HEK293 (cell line): ENCODE results near the gene NTRK3.
A peak's percentile ranks its signal among the peaks of the same experiment; 100 is the strongest.

Experiments used
- CTCF ChIA-PET: fragments of 350-600 bp; formaldehyde crosslinking; extraction: SDS; loops from one replicate; lab custom pipeline; 2021; ENCODE audit warnings: antibody characterized with exemption; lab: Yijun Ruan, JAX
- POLR2A ChIA-PET: fragments of 300-600 bp; formaldehyde crosslinking; extraction: SDS; loops from one replicate; lab custom pipeline; 2020; ENCODE audit warnings: antibody characterized with exemption, inconsistent platforms; lab: Yijun Ruan, JAX
- H3K27ac ChIP-seq: fragments of 200-500 bp; sonication (Bioruptor generic); 2 replicates; pipeline ENCODE4 v1.5.1; 2014; ENCODE audit warnings: low read depth, low read length, control low read depth, inconsistent platforms; ENCODE audit errors: extremely low read depth
- H3K36me3 ChIP-seq, 2 experiments: fragments of 200-500 bp in 1 of 2; sonication (Bioruptor generic) in 1 of 2; 1 replicate in 1 of 2; 2 replicates in 1 of 2; pipeline ENCODE4 v1.5.1; 2014 to 2017; ENCODE audit warnings: inconsistent platforms in 2 of 2, low read length in 2 of 2; ENCODE audit not compliant: control insufficient read depth in 2 of 2, insufficient read depth in 1 of 2
- H3K4me1 ChIP-seq: fragments of 200-500 bp; sonication (Bioruptor generic); 2 replicates; pipeline ENCODE4 v1.5.1; 2014; ENCODE audit warnings: mild to moderate bottlenecking, low read length, inconsistent platforms; ENCODE audit not compliant: control insufficient read depth, insufficient read depth
- H3K4me3 ChIP-seq: 2 replicates; pipeline ENCODE4 v1.5.1; 2011; ENCODE audit warnings: low read depth, mild to moderate bottlenecking, control low read depth, low read length, moderate library complexity
- H3K9me3 ChIP-seq: fragments of 200-500 bp; sonication (Bioruptor generic); 2 replicates; pipeline ENCODE4 v1.5.1; 2014; ENCODE audit warnings: low read depth, low read length, inconsistent platforms; ENCODE audit not compliant: control insufficient read depth, insufficient read depth
- CTCF ChIP-seq: fragments of 450-650 bp; formaldehyde crosslinking; IDR thresholded peaks from 2 replicates; pipeline ENCODE4 v1.5.1; 2016; ENCODE audit warnings: missing biosample characterization, missing genetic modification characterization
- EGR2 ChIP-seq: fragments of 450-650 bp; formaldehyde crosslinking; IDR thresholded peaks from 2 replicates; pipeline ENCODE4 v1.5.1; 2016; ENCODE audit warnings: low read depth, missing biosample characterization, missing genetic modification characterization
- KLF1 ChIP-seq: fragments of 450-650 bp; formaldehyde crosslinking; IDR thresholded peaks from 2 replicates; pipeline ENCODE4 v1.5.1; 2016; ENCODE audit warnings: missing biosample characterization, missing genetic modification characterization
- KLF7 ChIP-seq: fragments of 450-650 bp; formaldehyde crosslinking; IDR thresholded peaks from 2 replicates; pipeline ENCODE4 v1.5.1; 2016; ENCODE audit warnings: missing biosample characterization, missing genetic modification characterization, borderline replicate concordance
- MZF1 ChIP-seq: fragments of 450-650 bp; formaldehyde crosslinking; IDR thresholded peaks from 2 replicates; pipeline ENCODE4 v1.5.1; 2017; ENCODE audit warnings: missing biosample characterization, missing genetic modification characterization, borderline replicate concordance
- SALL2 ChIP-seq: fragments of 450-650 bp; formaldehyde crosslinking; IDR thresholded peaks from 2 replicates; pipeline ENCODE4 v1.5.0; 2017; ENCODE audit warnings: missing biosample characterization, mild to moderate bottlenecking, missing genetic modification characterization, borderline replicate concordance
- SP7 ChIP-seq: fragments of 450-650 bp; formaldehyde crosslinking; IDR thresholded peaks from 2 replicates; pipeline ENCODE4 v1.5.1; 2016; ENCODE audit warnings: missing biosample characterization, missing genetic modification characterization
- WT1 ChIP-seq: fragments of 450-650 bp; formaldehyde crosslinking; IDR thresholded peaks from 2 replicates; pipeline ENCODE4 v1.5.1; 2016; ENCODE audit warnings: missing biosample characterization, missing genetic modification characterization
- ZBTB10 ChIP-seq: fragments of 450-650 bp; formaldehyde crosslinking; IDR thresholded peaks from 2 replicates; pipeline ENCODE4 v1.5.1; 2016; ENCODE audit warnings: missing biosample characterization, missing genetic modification characterization
- ZBTB48 ChIP-seq: fragments of 450-650 bp; formaldehyde crosslinking; IDR thresholded peaks from 2 replicates; pipeline ENCODE4 v1.5.1; 2016; ENCODE audit warnings: missing biosample characterization, missing genetic modification characterization
- ZFHX2 ChIP-seq: fragments of 450-650 bp; formaldehyde crosslinking; conservative IDR thresholded peaks from 2 replicates; pipeline ENCODE4 v1.5.1; 2016; ENCODE audit warnings: missing biosample characterization, missing genetic modification characterization
- ZNF140 ChIP-seq: fragments of 450-650 bp; formaldehyde crosslinking; IDR thresholded peaks from 2 replicates; pipeline ENCODE4 v1.5.1; 2016; ENCODE audit warnings: missing biosample characterization, missing genetic modification characterization
- ZNF169 ChIP-seq: fragments of 450-650 bp; formaldehyde crosslinking; IDR thresholded peaks from 2 replicates; pipeline ENCODE4 v1.5.1; 2016; ENCODE audit warnings: missing biosample characterization, missing genetic modification characterization
- ZNF184 ChIP-seq: fragments of 450-650 bp; IDR thresholded peaks from 2 replicates; pipeline ENCODE4 v1.5.1; 2018; ENCODE audit warnings: missing biosample characterization, mild to moderate bottlenecking, missing genetic modification characterization
- ZNF202 ChIP-seq: fragments of 450-650 bp; formaldehyde crosslinking; IDR thresholded peaks from 2 replicates; pipeline ENCODE4 v1.5.1; 2016; ENCODE audit warnings: missing biosample characterization, missing genetic modification characterization, borderline replicate concordance
- ZNF211 ChIP-seq: fragments of 450-650 bp; formaldehyde crosslinking; IDR thresholded peaks from 2 replicates; pipeline ENCODE4 v1.5.1; 2016; ENCODE audit warnings: low read depth, missing biosample characterization, missing genetic modification characterization
- ZNF362 ChIP-seq: fragments of 450-650 bp; formaldehyde crosslinking; IDR thresholded peaks from 2 replicates; pipeline ENCODE4 v1.5.1; 2016; ENCODE audit warnings: missing biosample characterization, missing genetic modification characterization
- ZNF433 ChIP-seq: fragments of 450-650 bp; formaldehyde crosslinking; IDR thresholded peaks from 2 replicates; pipeline ENCODE4 v1.5.1; 2016; ENCODE audit warnings: missing biosample characterization, missing genetic modification characterization, low read depth
- ZNF48 ChIP-seq: fragments of 450-650 bp; formaldehyde crosslinking; IDR thresholded peaks from 2 replicates; pipeline ENCODE4 v1.5.1; 2016; ENCODE audit warnings: missing biosample characterization, missing genetic modification characterization
- ZNF548 ChIP-seq: fragments of 450-650 bp; formaldehyde crosslinking; IDR thresholded peaks from 2 replicates; pipeline ENCODE4 v1.5.1; 2016; ENCODE audit warnings: missing biosample characterization, missing genetic modification characterization
- ZNF571 ChIP-seq: fragments of 450-650 bp; formaldehyde crosslinking; IDR thresholded peaks from 2 replicates; pipeline ENCODE4 v1.5.0; 2017; ENCODE audit warnings: missing biosample characterization, missing genetic modification characterization
- ZNF600 ChIP-seq: fragments of 450-650 bp; formaldehyde crosslinking; IDR thresholded peaks from 2 replicates; pipeline ENCODE4 v1.5.1; 2016; ENCODE audit warnings: missing biosample characterization, missing genetic modification characterization
- ZSCAN16 ChIP-seq: fragments of 450-650 bp; formaldehyde crosslinking; IDR thresholded peaks from 2 replicates; pipeline ENCODE4 v1.5.1; 2016; ENCODE audit warnings: missing biosample characterization, missing genetic modification characterization
- ZSCAN18 ChIP-seq: fragments of 450-650 bp; formaldehyde crosslinking; IDR thresholded peaks from 2 replicates; pipeline ENCODE4 v1.5.1; 2016; ENCODE audit warnings: missing biosample characterization, missing genetic modification characterization

NTRK3 gene

GRCh38 chr15:88256279-88257230 is at the start of gene NTRK3 (continued):
- peak; percentile 76 for TF ChIP-seq CTCF

- no peak overlapping the region for H3K27ac ChIP-seq
- TF ChIP-seq ZNF571 (tag by site-specific recombination) (no peak), ZNF211 (tag by site-specific recombination) (no peak), ZNF202 (tag by site-specific recombination) (no peak), ZNF48 (no peak), ZNF140 (tag by site-specific recombination) (no peak), ZNF169 (tag by site-specific recombination) (no peak)
- TF ChIP-seq, all 188 proteins: peak for 0
- POLR2A ChIA-PET = no interaction called here
- no peaks in the 10 kb centered on the region for H3K9me3 ChIP-seq
- H3K4me1 ChIP-seq = no peaks in the 10 kb centered on the region
- CTCF ChIA-PET = interaction anchor here (0.9 to 1.4 kb wide), 4 partner anchors 10 to 59 kb away, joined by 3 to 6 read pairs (median 4); no protein-coding TSS in a partner anchor
- H3K36me3 ChIP-seq = no peaks in the 10 kb centered on the region
- H3K4me3 ChIP-seq = no peak overlapping the region
Observed at GRCh38 chr15:88303395-88303794, 46.9 kb upstream of the NTRK3 start.

GRCh38 chr15:88302373-88302772 is 45.8 kb upstream of the NTRK3 start:
- Histone ChIP-seq H3K4me1 (no peaks in the 10 kb centered on the region), H3K36me3 (no peaks in the 10 kb centered on the region), H3K27ac (no peak overlapping the region), H3K9me3 (no peaks in the 10 kb centered on the region), H3K4me3 (no peak overlapping the region)
- CTCF ChIA-PET = interaction anchor here (0.7 to 1.8 kb wide), 8 partner anchors 8 to 154 kb away, joined by 3 to 8 read pairs (median 3); no protein-coding TSS in a partner anchor
- TF ChIP-seq ZBTB10 (tag by site-specific recombination) = no peak
- TF ChIP-seq ZSCAN16 = no peak
- TF ChIP-seq MZF1 (tag by site-specific recombination) = no peak
- TF ChIP-seq ZNF600 = no peak
- TF ChIP-seq ZNF433 = no peak
- TF ChIP-seq KLF7 (tag by site-specific recombination) = no peak
- TF ChIP-seq ZFHX2 (tag by site-specific recombination) = peak; percentile 89
- TF ChIP-seq EGR2 (tag by site-specific recombination) = peak; percentile 96
- POLR2A ChIA-PET = no interaction called here

- no peak overlapping the region for H3K27ac ChIP-seq
- POLR2A ChIA-PET = no interaction called here
- CTCF ChIA-PET = interaction anchor here (0.7 to 1.8 kb wide), 6 partner anchors 26 to 327 kb away, joined by 3 to 8 read pairs (median 3); no protein-coding TSS in a partner anchor
- no peak overlapping the region for H3K4me3 ChIP-seq
- no peaks in the 10 kb centered on the region for H3K9me3 ChIP-seq
- H3K4me1 ChIP-seq = no peaks in the 10 kb centered on the region
- H3K36me3 ChIP-seq = no peaks in the 10 kb centered on the region
- TF ChIP-seq SALL2 (tag by site-specific recombination) (no peak), KLF1 (tag by site-specific recombination) (no peak), ZNF362 (tag by site-specific recombination) (no peak), ZSCAN18 (tag by site-specific recombination) (no peak), WT1 (tag by site-specific recombination) (no peak), ZBTB48 (tag by site-specific recombination) (no peak), ZNF548 (no peak), SP7 (no peak), ZNF184 (tag by site-specific recombination) (no peak)
Observed at GRCh38 chr15:88301311-88301710, 44.8 kb upstream of the NTRK3 start.
